Tongue (tissue), 2 donors: Measurements from ENCODE around the gene APBA1. TPM values are rescaled to one million over a fixed set of nuclear protein-coding genes. Genes with fewer than 3 reads are reported as not detected.
"Not testable (repeated sequence)": the region's sequence is repeated elsewhere in the genome, so short reads cannot be mapped to it uniquely, and the experiment has no call there.

Source experiments
- DNase-seq: peaks from one replicate; pipeline ENCODE4 v3.0.0-alpha.2; 2015
- total RNA-seq: library from RNA; depleted of rRNA; stranded (reverse); fragments of >200 nt; gene quantifications from one replicate; pipeline ENCODE4 v1.2.3, GENCODE V29; 2014

The APBA1 gene
- total RNA-seq, 1 donor from 2014 or later, result 7.7 TPM

DNA sequence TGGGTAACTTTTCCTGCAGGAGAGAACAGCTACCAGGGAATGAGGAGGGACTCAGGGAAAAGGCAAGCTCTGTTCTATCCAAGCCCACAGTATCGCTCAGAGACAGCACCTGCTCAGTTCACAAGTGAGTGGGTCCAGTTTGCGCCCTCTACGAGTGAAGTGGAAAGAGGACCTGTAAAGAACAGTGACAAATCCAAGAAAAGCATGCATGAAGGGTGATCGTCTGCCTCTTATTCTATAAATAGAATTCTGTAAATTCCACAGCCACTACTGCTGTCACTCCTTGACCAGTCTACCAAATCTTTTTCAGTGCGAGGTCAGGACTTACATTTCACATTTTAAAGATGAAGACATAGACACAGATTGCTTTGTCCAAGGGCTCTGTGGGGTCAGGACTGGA lies 229.7 kb downstream of the APBA1 start:
- DNase-seq, result no peak

DNA sequence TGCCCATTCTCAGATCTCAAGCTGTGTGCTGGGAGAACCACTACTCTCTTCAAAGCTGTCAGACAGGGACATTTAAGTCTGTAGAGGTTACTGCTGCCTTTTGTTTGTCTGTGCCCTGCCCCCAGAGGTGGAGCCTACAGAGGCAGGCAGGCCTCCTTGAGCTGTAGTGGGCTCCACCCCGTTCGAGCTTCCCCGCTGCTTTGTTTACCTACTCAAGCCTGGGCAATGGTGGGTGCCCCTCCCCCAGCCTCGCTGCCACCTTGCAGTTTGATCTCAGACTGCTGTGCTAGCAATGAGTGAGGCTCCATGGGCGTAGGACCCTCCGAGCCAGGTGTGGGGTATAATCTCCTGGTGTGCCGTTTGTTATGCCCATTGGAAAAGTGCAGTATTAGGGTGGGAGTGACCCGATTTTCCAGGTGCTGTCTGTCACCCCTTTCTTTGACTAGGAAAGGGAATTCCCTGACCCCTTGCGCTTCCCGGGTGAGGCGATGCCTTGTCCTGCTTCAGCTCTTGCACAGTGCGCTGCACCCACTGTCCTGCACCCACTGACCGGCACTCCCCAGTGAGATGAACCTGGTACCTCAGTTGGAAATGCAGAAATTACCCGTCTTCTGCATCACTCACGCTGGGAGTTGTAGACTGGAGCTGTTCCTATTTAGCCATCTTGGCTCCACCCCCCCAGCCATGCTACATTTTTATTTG lies 231.8 kb downstream of the APBA1 start:
- not testable (repeated sequence) for DNase-seq

DNA sequence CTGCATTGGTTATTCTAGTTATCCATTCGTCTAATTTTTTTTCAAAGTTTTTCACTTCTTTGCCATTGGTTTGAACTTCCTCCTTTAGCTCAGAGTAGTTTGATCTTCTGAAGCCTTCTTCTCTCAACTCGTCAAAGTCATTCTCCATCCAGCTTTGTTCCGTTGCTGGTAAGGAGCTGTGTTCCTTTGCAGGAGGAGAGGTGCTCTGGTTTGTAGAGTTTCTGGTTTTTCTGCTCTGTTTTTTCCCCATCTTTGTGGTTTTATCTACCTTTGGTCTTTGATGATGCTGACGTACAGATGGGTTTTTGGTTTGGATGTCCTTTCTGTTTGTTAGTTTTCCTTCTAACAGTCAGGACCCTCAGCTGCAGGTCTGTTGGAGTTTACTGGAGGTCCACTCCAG lies 232.5 kb downstream of the APBA1 start:
- not testable (repeated sequence) for DNase-seq

DNA sequence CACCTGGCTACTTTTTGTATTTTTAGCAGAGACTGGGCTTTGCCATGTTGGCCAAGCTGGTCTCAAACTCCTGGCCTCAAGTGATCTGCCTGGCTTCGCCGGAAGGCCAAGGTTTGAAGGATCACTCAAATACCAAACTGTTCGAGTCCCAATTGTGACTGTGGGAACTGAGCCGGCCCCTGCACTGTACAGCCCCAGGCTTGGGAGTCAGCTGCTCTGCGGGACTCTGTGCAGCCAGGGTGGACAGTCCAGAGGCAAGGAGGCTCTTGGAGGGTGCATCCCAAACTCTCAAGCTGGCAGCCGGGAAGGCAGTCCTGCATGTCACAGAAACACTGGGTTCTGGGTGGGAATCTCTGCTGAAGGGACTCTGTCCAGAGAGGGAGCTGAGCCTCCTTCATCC lies 238.2 kb downstream of the APBA1 start:
- DNase-seq, result no peak

DNA sequence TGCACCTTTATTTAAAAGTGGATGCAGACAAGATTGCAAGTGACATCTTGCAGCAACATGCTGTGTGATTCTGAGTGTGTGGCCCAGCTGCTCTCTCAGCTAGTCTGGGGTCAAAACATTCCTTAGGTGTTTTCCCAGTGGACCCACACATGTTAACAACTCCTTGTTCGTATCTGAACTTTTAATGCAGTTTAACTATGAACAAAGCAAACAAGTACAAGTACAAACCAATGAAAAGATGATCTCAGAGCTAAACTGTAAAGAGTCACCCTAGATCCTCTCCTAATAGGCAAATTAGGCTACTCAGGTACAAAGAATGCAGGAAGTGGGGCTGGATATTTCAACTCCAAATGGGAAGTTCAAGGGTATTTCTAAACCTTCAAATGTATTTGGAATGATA lies 238.8 kb downstream of the APBA1 start:
- no peak for DNase-seq

DNA sequence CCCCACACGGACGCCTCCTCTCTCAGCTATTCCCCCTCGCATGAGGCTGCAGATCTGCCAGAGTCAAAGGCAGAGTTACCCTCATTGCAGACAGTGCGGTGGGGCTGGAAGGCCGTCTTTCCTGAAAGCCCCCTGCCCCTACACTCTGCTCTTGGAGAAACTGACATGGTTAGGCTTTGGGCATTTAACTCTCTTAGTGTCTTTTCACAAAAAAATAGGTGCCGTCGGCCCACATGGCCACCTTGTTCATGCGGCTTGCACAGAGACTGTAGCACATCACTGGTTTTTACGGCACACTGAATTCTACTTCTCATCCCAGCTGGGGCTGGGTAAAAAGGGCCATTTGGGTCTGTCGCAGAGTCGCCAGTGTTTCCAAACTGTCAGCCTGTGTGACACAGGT lies 239.5 kb downstream of the APBA1 start:
- no peak for DNase-seq

DNA sequence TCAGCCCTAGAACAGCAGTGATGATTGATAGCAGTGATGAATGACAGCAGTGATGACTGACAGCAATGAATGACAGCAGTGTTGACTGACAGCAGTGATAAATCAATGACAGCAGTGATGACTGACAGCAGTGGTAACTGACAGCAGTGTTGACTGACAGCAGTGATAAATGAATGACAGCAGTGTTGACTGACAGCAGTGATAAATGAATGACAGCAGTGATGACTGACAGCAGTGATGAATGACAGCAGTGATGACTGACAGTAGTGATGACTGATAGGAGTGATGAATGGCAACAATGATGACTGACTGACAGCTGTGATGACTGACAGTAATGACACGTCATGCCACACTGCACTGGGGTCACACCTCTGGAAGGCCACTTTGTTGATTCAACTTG lies 240.4 kb downstream of the APBA1 start:
- DNase-seq, result no peak

DNA sequence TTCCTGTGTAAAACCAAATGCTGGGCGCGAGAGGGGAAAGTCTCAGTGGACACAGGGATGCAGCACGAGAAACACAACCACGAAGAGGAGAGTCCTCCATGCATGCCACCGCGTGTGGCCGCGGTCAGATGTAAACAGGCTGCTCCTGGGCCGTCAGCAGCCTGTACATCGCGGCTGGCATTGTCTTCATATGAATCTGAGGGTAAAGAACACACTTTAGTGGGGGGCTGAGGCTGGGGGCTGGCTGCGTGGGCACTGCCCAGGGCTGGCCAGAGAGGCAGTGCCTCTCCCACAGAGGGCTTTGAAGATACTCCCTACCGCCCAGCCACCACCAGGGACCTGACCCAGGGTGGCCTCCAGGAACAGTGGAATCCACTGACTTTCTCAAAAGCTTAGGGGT lies 241.0 kb downstream of the APBA1 start:
- DNase-seq, result no peak

DNA sequence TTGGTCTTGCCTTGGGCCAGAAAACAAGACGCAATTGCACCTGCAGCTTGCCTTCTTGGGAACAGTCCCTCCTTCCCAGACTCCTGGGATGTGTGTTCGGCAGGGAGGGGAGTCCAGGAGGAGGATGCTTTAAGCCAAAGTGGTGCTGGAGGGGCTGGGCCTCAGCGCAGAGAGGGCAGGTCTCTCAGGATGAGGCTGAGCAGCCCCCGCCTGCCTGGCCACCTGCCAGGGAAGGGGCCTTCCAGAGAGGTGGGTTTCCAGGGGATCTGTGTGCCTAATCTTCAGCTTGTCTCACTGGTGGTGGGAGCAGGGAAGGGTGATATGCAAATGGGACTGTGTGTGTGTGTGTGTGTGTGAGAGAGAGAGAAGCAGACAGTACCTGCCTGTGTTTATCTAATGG lies 242.0 kb downstream of the APBA1 start:
- no peak for DNase-seq

DNA sequence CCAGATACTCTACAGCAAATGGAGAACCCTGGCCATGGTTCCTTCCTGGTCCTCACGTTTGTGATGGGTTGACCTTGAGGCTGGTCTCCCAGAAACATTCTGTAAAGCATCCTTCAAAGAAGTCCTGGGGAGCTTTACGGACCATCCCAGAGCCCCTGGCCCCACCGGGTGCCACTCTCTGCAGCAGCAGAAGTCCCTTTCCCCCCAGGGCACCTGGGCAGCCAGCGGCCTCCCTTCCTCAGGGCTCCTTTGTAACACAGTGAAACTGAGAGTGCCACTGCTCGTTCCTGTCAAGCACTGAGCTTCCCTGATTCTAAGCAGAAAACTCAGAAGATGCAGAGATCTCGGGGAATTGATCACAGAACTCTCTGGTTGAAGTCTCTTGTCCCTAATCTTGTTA lies 242.9 kb downstream of the APBA1 start:
- DNase-seq, result no peak

DNA sequence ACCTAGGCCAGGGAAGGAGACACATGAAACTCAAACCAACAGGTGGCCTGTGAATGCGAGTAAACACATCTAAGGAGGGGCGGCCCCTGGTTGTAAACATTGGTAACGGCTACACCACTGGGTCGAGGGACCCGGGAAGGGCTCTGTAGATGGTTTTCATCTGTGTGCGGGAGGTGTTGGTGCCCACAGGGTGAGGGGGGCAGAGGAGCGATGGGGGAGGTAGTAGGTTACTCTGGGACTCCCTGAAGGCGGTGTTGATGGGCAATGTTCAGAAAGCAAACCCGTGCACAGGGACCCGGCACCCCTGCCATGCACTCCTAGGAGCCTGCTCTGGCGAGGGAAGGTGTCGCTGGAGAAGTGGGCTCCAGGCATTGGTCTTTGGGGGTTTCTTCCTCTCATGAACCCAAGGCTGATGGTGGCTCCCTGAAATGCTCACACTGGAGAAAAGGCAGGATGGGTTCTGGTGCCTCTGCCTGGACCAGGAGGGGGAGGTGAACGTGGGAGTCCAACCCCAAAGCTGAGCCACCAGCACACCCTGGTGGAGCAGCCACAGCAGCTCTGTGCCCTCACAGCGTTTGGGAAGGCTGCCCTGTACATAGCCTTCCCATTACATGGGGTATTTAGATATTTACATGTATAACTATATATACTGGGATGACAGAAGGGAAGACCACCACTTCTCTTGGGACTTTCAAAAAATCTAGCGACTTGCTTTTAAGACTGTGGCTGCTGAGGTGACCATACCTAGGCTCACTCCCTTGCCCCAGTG lies 244.0 kb downstream of the APBA1 start:
- no peak for DNase-seq

DNA sequence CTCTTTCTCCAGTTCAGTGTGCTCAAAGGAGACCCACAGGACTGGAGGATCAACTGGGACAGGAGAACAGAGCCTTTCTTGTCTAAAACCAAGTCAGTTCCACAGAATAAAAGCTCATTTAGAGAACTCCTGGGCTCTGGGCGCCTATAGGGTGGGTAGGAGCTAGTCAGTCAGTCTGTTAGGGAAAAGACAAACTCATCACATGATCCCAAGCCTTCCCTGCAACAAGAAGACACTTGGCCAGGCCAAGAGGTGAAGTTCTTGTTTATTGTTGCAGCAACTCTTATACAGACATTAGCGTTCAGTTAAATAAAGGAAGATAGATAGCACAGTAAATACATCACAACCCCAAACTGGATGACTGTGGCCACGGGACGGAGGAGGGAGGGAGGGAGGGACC lies 244.9 kb downstream of the APBA1 start:
- DNase-seq, result no peak

DNA sequence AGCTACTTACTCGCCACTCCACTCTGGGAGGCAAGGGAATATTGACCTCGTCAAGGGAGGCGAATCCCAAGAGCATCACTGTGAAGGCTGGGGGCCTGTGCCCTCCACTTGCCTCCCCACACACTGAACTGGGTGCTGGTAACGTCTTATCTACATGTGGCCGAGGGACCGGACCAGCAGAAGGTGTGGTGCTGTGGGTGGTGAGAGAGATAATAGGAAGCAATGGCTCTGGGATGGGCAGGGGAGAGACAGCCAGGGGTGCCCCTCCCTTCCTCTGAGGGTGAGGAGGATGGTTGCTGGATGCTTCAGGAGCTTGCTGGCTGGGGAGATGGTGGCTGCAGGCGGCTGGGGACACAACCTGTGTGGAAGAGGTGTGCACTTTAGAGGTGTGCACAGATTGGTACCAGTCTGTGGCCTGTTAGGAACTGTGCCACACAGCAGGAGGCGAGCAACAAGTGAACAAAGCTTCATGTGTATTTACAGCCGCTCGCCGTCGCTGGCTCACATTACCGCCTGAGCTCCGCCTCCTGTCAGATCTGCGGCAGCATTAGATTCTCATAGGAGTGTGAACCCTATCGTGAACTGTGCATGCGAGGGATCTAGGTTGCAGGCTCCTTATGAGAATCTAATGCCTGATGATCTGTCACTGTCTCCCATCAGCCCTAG lies 246.9 kb downstream of the APBA1 start:
- DNase-seq, result no peak

DNA sequence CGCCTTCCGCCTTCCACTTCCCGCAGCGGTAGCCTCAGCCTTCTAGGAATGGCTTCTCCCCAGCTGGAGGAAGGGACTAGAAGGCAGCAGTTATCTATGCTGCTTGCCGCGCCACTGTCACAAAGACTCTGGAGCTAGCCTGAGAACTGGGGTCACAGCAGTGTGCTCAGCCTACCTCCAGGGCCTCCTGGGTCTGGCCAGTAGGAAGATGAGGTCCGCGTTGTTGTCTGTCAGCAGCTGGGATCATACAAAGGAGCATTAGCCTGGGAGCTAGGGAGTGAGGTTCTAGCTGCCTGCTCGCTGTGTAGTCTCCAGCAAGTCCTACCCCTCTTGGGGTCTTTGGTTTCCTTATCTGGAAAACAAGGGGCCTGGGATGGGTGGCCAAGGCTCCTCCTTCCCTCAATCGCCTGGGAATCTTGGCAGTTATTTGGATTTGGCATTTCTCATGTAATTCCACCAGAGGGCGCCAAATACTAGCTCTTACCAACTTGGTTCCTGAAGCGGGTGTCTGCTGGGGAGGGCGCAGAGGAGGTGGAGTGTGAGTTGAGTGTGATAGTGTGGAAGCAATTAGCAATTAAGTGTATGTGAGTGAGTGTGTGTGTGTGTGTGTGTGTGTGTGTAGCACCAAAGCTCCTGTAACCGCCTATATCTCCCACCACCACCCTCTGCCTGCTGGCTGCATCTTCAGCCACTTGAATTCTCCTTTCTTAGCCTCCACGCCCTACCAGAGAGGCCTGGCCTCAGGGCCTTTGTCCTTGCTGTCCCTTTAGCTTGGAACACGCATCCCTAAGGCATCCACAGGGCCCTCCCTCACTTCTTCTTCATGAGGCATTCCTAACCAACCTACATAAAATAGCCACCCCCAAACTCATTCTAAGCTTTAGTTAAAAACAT lies 250.0 kb downstream of the APBA1 start:
- DNase-seq, result peak; percentile 86

DNA sequence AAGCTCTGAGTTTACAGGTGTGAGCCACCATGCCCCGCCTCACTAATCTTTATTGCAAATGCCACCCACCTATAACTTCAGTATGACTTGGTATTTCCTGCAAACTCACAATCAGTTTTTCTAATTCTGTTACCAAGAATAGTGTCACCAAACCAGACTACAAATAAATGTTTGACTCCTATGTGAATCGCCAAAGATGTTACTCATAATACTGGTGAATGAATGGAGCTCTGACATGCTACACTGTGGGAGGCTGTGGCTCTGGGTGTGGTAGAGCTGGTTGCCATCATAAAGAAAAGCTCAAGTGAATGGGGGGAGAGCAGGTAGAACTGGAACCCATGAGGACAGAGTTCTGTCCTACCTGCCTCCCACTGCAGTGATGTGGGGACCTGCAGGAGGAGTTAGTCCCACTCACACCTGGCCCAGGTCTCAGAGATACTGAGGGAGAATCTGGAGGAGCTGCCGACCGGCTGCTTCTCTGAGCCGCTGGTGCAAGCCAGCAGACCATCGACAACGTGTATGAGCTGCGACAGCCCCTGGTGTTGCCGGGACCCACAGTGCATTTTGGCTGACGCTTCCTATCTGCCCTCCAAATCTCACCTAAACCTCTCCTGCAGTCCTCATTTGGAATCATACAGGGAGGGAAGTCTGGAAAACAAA lies 251.4 kb downstream of the APBA1 start:
- no peak for DNase-seq

DNA sequence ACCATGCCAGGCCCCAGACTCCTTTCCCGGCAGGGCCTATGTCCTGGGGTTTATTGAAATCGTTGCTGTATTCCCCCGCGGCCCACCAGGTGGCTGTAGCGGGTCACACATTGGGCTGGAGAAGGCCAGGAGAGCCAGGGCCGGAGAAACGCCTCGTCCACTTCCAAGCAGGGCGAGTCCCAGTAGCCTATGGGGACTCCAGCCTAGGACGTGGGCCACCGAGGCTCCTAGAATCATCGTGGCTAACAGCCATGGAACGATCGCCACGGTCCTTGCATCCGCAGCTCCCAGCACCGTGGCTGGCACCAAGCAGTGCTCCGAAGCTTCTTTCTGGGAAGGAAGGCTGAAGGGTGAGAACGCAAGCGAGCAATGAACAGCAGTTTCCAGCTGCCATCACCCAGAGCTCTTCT lies 259.4 kb downstream of the APBA1 start:
- peak; percentile 79 for DNase-seq

DNA sequence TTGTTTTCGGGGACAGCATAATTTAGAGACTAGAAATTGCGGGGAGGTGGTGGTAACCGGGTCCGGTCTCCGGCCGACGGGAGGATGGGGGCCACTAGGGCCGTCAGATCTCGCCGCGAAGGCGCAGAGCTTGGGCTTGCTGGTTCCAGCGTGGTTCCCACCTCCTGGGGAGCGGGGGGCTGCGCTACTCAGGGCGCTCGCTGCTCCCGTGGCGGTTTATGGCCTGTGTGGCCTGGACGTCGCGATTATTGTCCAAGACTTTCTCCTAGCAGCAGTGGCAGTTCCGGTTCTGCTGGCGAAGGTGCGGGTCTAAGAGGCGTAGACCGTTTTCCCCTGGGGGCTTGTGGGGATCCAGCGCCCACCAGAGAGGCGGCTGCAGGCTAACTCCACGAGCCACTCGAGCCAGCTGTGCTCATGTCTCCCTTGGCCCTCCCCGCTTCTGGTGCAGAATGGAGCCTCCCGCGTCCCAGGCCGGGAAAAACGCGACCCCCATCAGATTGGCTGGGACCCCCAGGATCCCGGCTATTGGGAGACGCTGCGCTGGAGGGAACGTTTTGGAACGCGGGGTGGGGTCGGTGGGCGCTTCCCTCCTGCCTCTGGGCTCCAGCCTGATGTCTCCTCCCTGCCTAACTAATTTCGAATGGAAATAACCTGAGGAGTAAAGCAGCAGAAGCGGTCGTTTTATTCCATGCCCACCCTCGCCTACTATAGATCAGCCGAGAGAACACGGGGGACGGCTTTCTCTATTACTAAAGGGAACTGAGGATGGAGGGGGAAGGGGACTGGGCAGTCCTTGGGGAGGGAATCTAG lies 260.0 kb downstream of the APBA1 start:
- no peak for DNase-seq

DNA sequence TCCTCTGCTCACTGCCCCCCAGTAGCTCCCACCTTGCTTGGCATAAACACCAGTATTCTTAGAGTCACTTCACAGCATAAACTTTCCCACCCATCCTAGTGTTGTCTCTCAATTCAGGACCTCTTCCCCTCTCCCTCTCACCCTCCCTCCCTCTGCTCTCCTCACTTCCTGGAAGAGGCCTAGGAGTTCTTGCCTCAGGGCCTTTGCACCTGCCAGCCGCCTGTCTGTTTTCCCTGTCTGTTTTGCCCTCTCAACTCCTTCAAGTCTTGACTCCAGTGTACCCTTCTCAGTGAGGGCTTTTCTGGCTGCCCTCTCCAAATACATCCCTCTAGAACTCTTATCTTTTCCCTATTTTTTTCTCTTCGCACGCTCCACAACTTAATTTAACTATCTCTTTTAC lies 260.9 kb downstream of the APBA1 start:
- DNase-seq, result no peak

DNA sequence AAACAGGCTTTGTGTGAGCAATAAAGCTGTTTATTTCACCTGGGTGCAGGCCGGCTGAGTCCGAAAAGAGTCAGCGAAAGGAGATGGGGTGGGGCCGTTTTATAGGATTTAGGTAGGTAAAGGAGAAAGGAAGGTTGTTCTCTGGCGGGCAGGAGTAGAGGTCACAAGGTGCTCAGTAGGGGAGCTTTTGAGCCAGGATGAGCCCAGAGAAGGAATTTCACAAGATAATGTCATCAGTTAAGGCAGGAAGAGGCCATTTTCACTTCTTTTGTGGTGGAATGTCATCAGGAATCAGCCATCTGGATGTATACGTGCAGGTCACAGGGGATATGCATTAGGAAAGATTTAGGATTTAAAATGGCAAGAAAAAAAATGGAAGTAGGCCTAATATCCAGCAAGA lies 262.2 kb downstream of the APBA1 start:
- not testable (repeated sequence) for DNase-seq

DNA sequence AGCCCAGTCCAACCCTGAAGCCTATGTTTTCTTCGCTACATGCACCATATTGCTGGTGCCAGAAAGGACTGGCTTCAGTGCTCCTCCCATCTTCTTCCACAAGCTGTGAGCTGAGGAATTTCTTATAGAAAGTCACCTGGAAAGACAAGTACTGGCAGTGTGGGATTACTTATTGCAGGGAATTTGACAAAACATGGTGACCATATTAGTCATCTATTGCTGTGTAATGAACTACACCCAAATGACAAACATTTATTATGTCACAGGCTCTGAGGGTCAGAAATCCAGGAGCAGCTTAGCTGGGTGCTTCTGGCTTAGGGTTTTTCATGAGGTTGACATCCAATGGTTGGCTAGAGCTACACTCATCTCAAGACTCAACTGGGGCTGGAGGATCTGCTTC lies 271.7 kb downstream of the APBA1 start:
- DNase-seq, result no peak
